Kidney glomerular epithelial cell (primary cell): Measurements from ENCODE around the gene NSD2.
A peak's percentile ranks its signal among the peaks of the same experiment; 100 is the strongest.

Source experiments
- DNase-seq: peaks from one replicate; lab custom pipeline; 2025; lab: John Stamatoyannopoulos, UW

NSD2 gene

DNA sequence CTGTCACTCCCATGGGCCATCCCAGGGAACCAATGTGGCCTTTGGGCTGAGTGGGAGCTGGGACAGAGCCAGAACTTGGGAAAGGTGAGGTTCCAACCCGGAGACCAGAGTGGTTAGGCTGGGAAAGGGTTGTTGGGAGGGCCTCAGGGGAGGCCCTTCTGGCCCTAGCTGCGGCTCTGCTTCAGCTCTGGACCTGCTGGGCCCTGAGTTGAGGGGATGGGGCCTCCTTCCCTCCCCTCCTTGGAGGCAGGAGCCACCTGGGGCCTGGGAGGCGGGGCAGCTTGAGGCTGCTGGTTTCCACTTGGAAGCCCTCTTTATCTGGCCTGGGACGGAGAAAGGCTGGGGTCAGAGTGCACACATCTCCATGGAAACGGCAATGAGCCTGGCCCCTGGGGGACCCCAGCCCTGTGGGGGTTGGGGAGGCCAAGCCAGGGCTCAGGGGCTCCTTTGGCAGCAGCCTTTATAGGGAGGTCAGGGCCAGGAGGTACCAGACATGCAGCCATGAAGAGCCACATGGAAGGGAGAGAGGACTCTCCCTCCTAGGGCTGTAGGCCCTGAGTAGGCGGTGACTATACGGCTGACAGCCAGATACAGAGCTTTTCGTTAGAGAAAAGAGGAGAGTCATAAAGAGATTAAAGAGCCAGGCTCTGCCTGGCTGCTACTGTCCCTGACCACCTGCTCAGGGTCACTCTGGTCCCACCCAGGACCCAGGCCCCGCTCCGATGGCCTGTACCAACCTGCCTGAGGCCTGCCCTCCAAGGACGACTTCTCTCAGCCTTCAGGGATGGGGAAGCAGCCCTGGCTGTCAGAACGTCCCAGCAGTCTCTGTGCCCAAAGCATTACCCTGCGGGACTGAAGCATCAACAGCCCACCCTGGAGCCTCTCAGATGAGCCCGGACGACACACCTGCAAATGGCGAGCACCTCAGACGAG is 6.9 kb upstream of the NSD2 start:
- no peak for DNase-seq

DNA sequence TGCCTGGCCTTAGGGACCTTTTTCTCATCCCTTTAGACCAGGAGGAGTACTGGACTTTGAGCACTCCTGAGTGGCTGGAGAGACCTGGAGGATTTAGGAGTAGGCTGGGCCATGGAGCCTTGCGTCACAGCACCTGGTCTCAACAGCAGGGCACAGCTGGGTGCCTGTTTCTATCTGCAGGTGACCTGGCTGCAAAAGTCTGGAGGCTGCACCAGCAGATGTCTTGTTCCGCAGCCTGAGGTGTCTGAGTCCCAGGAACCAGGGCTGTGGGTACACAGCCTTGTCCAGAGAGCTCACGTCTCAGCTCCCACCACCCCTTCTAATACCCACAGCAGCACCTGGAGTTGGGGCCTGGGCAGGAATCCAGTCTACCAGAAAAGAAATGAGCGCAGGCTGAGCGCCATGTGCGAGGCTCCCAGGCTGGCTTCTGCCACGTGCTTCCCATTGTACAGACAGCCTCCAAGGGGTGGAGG is 5.0 kb upstream of the NSD2 start:
- DNase-seq: no peak

DNA sequence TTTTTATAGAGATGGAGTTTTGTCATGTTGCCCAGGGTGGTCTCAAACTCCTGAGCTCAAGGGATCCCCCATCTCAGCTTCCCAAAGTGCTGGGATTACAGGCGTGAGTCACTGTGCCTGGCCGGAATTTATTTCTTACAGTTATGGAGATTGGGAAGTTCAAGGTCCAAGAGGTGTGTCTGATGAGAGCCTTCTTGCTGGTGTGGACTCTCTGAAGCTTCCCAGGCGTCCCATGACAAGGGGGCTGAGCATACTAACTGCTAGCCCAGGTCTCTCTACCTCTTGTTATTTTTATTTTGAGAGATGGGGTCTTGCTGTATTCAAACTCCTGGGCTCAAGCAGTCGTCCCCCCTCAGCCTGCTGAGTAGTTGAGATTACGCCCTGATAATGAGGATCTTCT is 2.9 kb upstream of the NSD2 start:
- no peak for DNase-seq

DNA sequence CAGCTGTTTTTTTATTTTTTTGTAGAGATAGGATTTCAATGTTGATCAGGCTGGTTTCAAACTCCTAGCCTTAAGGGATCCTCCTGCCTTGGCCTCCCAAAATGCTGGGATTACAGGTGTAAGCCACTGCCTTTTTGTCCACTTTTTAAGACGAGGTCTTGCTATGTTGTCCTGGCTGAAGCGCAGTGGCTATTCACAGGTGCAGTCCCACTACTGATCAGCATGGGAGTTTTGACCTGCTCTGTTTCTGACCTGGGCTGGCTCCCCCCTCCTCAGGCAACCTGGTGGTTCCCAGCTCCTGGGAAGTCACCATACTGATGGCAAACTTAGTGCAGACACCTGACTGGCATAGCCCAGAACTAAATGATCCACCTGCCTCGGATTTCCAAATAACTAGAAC is 2.3 kb upstream of the NSD2 start:
- DNase-seq: no peak

DNA sequence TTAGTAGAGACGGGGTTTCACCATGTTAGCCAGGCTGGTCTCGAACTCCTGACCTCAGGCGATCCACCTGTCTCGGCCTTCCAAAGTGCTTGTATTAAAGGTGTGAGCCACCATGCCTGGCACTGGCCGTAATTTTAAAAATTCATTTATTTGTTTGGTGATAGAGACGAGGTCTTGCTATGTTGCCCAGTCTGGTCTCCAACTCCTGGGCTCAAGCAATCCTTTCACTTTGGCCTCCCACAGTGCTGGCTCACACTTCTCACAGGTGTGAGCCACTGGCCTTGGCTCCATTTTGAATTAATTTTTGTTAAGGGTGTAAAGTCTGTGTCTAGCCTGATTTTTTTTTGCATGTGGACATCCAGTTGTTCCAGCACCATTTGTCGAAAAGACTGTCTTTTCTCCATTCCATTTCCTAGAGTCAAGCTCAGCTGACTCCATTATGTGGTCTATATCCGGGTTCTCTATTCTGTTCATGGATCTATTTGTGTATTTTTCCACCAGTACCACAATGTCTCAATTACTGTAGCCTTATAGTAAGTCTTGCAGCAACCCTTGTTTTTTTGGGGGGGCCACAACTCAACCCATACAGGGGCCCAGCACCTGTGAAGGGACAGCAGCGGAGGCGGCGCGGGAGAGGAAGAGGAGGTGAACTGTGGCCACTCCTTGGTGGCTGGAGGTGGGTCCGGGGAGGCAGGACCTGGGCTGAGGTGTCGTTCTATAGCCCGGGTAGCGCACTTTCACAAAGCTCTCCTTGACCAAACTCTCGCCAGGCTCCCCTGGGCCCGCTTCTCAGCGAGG is 1.5 kb upstream of the NSD2 start:
- no peak for DNase-seq

DNA sequence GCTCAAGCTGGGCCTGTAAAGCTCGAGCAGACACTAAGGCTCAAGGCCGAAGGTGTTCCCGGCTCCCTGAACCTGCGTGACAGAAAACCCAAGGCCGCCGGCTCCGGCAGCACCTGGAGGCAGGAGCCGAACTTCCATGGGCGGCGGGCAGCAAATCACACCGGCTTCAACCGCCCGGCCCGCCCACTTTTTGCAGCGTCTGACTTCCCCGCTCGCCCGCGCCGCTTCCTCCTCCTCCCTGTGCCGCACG is 940 bp upstream of the NSD2 start:
- DNase-seq: peak; percentile 50

DNA sequence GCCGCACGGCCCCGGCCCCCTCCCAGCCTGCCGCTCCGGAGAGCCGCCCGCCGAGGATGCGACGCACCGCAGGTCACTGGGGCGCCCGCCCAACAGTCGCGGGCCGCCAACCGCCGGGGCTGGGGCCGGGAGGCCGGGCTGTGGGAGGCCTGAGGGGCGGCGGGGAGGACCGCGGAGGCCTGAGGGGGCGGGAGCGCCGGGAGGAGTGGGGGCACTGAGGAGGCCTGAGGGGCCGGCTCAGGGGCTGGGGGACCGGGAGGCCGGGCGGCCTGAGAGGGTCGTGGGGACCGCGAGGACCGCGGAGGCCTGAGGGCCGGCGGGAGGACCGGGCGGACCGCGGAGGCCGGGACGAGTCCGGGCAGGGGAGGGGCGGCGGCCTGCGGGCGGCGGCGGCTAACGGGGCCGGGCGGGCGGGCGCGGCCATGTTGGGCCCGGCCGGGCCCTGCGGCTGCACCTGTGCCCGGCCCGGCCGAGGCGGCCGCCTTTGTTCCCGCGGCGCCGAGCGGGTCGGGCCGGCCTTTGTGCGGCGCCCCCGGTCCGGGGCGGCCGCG is 353 bp downstream of the NSD2 start:
- no peak for DNase-seq

DNA sequence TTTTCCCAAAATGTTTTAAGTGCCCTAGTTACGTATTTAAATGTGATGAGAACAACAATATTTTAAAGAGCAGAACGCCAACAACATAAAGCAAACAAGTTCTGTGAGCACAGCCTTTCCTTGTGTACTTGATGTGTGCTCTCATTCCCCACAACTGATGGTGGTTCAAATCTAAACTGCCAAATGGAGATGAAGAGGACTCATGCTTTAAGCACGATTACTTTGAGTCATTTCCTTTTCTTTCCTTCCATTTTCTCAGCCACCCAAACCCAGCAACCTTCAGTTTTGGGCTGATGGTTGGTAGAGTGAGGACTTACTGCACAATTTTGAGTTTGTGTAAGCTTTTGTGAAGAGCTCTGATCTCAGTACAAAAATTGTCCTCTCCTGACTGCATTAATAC is 1.7 kb downstream of the NSD2 start:
- peak; percentile 27 for DNase-seq

DNA sequence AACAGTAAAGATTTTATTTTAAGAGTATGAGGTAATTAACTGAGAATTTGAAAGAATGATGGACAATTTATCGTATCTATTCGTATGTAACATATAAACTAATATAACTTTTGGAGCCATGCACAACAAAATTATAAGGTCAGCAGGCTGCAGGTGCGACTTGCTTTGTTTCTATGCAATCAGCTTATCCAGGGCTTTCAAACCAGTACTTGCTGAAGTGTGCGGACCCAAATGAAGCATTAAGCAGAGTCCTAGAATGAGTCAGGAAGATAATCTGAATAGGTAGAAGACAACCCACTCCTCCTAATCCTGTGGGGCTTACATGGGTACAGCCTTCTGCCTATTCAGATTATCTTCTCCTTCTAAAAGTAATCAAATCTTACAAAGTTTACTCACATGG is 2.1 kb downstream of the NSD2 start:
- DNase-seq: no peak

DNA sequence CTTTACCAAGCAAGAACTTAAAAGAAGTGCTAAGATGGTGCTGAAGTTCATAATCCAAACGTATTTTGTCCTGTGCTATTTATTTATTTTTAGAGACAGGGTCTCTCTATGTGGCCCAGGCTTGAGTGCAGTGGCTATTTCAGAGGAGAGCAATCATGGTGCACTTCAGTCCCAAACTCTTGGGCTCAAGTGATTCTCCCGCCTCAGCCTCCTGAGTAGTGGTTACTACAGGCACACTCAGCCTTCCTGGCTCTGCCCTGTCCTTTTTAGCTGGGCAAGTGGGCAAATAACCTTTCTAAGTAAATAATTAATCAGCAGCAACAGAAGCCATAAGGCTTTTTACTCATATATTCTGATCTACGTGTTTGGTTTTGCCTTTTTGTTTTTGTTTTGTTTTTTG is 2.6 kb downstream of the NSD2 start:
- no peak for DNase-seq

DNA sequence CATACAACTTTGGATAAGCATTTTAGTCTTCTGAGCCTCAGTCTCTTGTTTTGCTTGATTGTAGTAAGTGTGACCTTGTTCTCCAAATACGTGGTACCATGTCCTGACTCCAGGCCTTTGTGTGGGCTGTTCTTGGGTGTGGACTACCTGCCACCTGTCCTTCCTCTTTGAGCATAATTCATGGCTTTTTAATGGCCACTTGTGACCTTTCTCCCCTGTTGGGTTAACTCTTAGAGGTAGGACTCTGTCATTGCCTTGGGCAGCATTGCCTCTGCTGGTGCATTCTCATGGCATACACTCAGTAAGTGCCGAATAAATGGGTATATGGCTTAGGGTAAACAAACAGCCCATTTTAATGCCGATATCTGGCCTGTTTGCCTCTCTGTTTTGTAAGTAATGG is 3.0 kb downstream of the NSD2 start:
- no peak for DNase-seq

DNA sequence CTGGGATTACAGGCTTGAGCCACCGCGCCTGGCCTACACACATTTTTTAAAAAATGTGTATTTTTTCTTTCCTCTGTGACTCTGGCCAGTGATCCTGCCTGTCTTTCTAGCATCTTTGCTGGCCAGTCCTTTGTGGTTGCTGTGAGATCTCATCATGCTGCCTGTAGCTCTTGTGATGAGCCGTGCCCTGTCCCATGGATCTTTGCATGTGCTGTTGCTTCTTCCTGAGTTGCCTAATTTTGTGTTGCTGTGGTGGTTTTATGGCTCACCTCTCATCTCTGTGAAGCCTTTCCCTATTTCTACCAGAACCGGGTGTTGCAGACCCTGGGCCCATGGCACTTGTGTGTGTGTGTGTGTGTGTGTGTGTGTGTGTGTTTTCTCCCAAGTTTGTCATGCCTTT is 8.3 kb downstream of the NSD2 start:
- DNase-seq: no peak

DNA sequence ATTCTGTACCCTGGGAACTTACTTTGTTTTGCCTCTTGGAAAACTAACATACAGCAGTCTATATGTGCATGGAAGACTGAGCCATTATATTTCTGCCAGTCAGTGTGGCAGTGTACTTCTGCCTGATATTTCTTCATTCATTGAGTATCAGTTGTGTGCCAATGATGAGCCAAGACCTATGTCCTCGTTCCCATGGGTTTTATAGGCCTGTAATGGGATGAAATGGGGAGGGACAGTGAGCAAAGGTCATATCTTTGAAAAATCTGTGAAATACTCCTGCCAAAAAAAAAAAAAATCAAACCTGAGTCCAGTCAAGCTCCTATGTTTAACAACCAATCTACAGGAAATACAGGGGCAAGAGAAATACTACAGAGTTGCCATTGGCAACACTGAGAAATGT is 9.1 kb downstream of the NSD2 start:
- DNase-seq: no peak

DNA sequence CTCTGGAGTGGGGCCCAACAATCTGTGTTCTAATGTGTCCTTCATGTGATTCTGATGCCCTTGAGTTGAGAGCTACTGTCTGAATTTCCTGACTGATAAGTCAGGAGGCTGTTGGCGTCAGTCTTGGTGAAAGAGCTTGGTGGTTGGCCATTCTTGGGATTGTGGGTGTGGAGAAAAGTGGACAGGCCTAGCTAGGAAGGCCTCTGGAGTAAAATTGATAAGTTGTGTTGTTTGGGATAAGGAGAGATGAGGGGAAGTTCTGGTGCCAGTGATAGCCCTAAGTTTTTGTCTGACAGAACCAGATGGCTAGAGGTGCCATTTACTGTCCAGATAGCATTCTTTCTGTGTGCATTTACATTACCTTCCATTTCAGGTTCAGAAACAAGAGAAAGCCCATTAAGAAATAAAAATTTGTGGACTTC is 11.7 kb downstream of the NSD2 start:
- DNase-seq: no peak

DNA sequence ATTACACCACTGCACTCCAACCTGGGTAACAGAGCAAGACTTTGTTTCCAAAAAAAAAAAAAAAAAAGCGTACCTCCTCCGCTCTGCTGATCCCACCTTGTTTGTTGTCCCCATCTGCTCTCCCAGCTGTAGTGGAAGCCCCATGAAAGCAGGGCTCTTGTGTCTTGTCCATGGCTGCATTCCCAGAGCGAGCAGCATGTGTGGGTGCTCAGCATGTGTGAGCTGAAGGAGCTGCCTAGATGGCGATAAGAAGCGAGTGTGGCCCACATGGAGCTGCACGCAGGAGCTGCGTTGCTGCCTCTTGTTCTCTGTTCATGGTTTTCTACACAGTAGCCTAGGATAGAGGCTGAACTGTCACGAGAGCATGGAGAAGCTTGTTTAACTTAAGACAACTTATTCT is 12.4 kb downstream of the NSD2 start:
- DNase-seq: no peak

DNA sequence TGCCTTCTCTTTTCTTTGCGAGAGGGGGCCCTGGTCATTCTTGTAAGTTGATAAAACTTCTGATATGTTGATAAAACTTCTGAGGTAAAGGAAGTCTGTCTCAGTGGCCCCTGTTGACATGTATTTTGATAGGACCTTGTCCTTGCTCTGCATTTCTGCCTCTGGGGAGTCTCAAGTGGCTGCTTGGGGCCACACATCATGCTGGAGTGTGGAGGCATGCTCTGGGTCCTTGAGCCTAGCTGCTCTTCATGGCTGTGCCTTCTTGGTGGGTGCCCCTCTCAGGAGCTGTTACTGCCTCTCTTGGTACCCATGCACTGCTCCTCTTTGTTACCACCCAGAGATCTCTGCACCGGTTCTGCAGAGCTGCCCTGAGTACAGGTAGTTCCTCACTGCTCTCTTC is 14.2 kb downstream of the NSD2 start:
- DNase-seq: no peak

DNA sequence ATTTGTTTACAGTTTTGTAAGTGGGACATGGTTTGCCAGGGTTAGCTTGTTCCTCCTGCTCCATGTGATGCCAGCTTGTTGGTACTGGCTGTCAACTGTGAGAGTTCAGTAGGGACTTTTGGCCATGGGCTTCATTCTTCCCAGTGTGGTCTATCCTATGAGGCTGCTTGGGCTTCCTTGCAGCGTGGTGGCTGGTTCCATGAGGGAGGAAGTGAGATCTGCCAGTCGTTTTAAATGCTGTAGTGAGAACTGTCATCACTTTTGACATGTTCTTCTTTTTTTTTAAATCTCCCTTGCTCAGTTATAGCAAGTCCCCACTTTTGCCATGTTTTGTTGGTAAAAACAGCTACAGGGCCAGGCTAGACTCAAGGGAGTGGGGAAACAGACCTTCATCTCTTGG is 15.9 kb downstream of the NSD2 start:
- DNase-seq: no peak

DNA sequence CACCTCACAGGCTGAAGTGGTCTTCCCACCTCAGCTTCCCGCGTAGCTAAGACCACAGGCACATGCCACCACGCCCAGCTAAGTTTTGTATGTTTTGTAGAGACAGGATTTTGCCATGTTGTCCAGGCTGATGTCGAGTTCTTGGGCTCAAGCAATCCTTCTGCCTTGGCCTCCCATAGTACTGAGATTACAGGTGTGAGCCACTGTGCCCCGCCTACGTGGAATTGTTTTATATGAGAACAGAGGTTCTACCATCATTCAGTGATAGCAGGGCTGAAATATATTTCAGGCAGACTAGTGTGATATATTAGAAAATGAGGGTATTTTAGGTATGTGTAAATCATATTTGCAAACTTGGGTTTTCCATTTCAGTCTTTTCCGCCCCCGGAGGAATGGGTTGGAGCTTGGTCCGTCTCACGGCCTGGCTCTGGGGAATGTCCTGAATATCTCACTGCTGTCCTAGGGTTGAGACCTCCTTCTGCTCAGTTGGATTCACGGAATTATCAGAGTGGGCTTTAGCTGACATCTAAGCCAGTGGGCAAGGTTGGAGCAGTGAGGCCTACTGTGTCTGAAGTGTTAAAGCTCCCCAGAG is 19.9 kb downstream of the NSD2 start:
- no peak for DNase-seq

DNA sequence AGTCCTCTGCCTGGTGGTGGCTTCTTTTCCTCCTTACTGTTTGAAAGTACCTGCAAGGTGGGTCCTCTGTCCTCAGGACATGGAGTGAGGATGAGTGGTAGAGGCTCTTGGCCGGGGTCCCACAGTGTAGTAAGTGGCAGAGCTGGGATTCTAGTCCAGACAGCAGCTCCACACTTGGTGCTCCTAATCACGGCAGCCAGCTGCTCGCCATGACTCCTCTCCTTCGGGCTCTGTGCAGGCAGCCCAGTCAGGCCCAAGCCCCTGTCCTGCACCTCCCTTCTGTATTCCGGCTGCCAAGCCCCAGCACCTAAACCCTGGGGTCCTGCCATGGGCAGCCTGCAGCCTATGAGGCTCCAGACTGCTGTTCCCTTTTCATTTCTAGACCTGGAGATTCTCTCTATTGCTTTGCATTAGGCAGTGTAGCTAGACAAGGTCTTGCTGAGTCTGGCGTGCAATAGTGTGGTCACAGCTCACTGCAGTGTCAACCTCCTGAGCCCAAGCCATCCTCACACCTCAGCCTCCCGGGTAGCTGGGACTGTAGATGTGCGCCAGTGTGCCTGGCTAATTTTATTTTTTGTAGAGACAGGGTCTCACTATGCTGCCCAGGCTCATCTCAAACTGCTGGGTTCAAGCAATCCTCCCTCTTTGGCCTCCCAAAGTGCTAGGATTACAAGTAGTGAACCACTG is 24.9 kb downstream of the NSD2 start:
- DNase-seq: no peak

DNA sequence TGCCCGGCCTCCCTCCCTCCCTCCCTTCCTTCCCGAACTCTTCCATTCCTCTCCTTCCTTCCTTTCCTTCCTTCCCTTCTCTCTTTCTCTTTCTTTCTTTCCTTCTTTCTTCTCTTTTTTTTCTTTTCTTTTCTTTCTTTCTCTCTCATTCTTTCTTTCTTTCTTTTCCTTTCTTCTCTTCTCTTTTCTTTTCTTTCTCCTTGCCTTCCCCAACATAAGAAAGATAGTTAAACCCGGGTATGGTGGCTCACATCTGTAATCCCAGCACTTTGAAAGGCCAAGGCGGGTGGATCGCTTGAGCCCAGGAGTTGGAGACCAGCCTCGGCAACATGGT is 25.4 kb downstream of the NSD2 start:
- DNase-seq: no peak

DNA sequence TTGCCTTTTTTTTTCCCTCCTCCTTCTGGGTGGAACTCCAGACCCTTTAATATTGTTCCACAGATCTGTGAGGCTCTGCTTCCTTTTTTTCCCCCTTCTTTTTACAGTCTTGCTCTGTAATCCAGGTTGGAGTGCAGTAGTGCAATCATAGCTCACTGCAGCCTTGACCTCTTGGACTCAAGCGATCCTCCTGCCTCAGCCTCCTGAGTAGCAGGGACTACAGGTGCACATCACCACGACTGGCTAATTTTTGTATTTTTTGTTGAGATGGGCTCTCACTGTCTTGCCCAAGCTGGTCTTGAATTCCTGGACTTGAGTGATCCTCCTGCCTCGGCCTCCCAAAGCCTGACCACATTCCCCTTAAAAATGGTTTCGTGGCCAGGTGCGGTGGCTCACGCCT is 26.8 kb downstream of the NSD2 start:
- DNase-seq: no peak

DNA sequence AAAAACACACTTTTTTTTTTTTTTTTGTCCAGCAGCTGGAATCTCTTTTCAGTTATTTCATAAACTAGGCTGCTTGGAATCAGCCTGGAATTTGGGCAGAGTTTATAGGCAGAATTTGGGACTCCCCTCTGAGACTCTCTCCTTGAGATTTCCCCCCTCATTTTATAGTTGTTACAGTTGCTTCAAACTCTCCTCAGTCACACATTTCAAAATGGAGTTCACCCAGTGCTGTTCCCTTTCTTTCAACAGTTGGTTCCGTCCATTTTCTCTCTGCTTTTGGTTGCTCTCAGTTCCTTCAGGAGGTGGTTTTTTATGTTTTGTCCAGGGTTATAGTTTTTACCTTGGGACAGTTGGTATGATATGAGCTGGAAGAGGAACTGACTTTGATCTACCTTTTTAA is 27.5 kb downstream of the NSD2 start:
- no peak for DNase-seq
